Ovary (tissue), 9 donors: ENCODE data around the gene CD68. TPM values are rescaled to one million over a fixed set of nuclear protein-coding genes. Genes with fewer than 3 reads are reported as not detected.

Source experiments
- DNase-seq, 5 donors: peaks; one replicate each; pipeline ENCODE4 v3.0.0-alpha.2; 2019 to 2020
- H3K27ac ChIP-seq, 2 donors: fragments of 200-600 bp; one replicate each; pipeline versions ENCODE4 v1.5.1 to v1.8.0; 2019 to 2022
- H3K27me3 ChIP-seq: fragments of 200-600 bp; one replicate; pipeline ENCODE4 v1.8.0; 2022
- H3K36me3 ChIP-seq: fragments of 200-600 bp; sonication (generic); one replicate; pipeline ENCODE4 v1.5.1; 2019
- H3K4me1 ChIP-seq: one replicate; pipeline ENCODE4 v1.8.1; 2013; ENCODE audit warnings: mild to moderate bottlenecking, moderate library complexity; ENCODE audit not compliant: insufficient read depth
- H3K4me3 ChIP-seq: fragments of 200-600 bp; sonication (generic); one replicate; pipeline ENCODE4 v1.5.1; 2017
- H3K9me3 ChIP-seq, 2 donors: fragments of 200-600 bp in 1 of 2; sonication (generic) in 1 of 2; one replicate each; pipeline versions ENCODE4 v1.5.1 to v1.8.1; 2013 to 2019; ENCODE audit warnings: mild to moderate bottlenecking in 1 of 2, moderate library complexity in 1 of 2
- CTCF ChIP-seq, 3 donors: fragments of 450-650 bp in 2 of 3; fragments of 200-600 bp in 1 of 3; IDR thresholded peaks; one replicate each; pipeline versions ENCODE4 v1.5.1 to v1.8.0; 2016 to 2022; ENCODE audit warnings: antibody characterized with exemption in 3 of 3, mild to moderate bottlenecking in 1 of 3
- EP300 ChIP-seq: sonication (generic); formaldehyde crosslinking; IDR thresholded peaks from one replicate; pipeline ENCODE4 v1.6.1; 2017; ENCODE audit warnings: antibody characterized with exemption
- POLR2A ChIP-seq: fragments of 450-650 bp; IDR thresholded peaks from one replicate; pipeline ENCODE4 v1.6.1; 2017; ENCODE audit warnings: antibody characterized with exemption, mild to moderate bottlenecking, moderate library complexity
- WGBS, 3 donors: extraction: QIAGEN DNeasy Blood & Tissue Kit in 1 of 3; methylation state at CpG; one replicate each; pipeline versions ENCODE4 v1.1.5 to v1.1.7; 2013 to 2017; 5-methylcytosine and 5-hydroxymethylcytosine counted together
- intact Hi-C, 4 donors: fragments of 100-400 bp; cut with DNase I; formaldehyde crosslinking; loops; one replicate each; pipeline versions ENCODE4 v1.11.0 to v1.15.1; 2022 to 2023
- polyA plus RNA-seq, 2 donors: library from polyadenylated mRNA; stranded (reverse); fragments of 200-250 nt in 1 of 2; fragments of 350-450 nt in 1 of 2; fragmentation: Illumina TruSeq in 1 of 2; extraction: RNeasy Lipid Tissue Mini Kit (QIAGEN cat#74804) in 1 of 2; gene quantifications; one replicate each; pipeline ENCODE4 v1.2.3, GENCODE V29; 2013 to 2014
- total RNA-seq, 7 donors: library from RNA; depleted of rRNA in 2 of 7; stranded (reverse); fragments of >200 nt in 2 of 7; fragmentation: NEBNext Ultra II Directional in 3 of 7; extraction: Animal tissue kit (Norgen Biotek cat#: 25700) in 3 of 7; gene quantifications; one replicate each; pipeline versions ENCODE4 v1.1.0 to v1.2.4, GENCODE V29; 2016 to 2023
- donor health status: DM: no; HTN: no; CAD: no; lungs with moderate emphysema.
- donor health status: DM: no; HTN: no; CAD: no.
- donor health status: Bipolar disorder and iron deficiency.
- donor health status: DM: yes; HTN: yes; CAD: no.
- donor health status: DM: no; HTN: no; CAD: no.
- donor health status: DM: yes; HTN: yes; CAD: no.

The CD68 gene
- total and polyA plus RNA-seq, 9 donors, result 5.2 to 132 (median 15.4) TPM

GRCh38 chr17:7561028-7561575 is 18.3 kb upstream of the CD68 start:
- peak overlapping the region; percentile 67 to 99 for H3K27ac ChIP-seq
- intact Hi-C loops, result loop anchor here in 3 of 4 donors (2.0 to 10.0 kb wide), 5 partner anchors 46 to 209 kb away; partner anchors contain the start of genes KCTD11 (in 2 of the 3) and TMEM95 (in 1 of the 3)
- TF ChIP-seq EP300, result no peak
- peak; percentile 79 to 94 (median 89) for TF ChIP-seq CTCF (IDR thresholded peaks at IDR 0.05)
- TF ChIP-seq POLR2A, result no peak
- H3K4me3 ChIP-seq, result peak overlapping the region; percentile 89
- H3K27me3 ChIP-seq, result no peaks in the 10 kb centered on the region
- peaks cover 27% of the 10 kb centered on the region for H3K4me1 ChIP-seq
- H3K36me3 ChIP-seq, result no peaks in the 10 kb centered on the region
- no peaks in the 10 kb centered on the region for H3K9me3 ChIP-seq
- 0% methylated on average over 32 of the region's 32 CpGs for WGBS, 3 donors
- peak; percentile 88 to 95 (median 94) for DNase-seq

- peak in 1 of 3 donors; percentile 33 for TF ChIP-seq CTCF (IDR thresholded peaks at IDR 0.05)
- TF ChIP-seq POLR2A, result peak; percentile 62
- no peak for TF ChIP-seq EP300
- H3K4me3 ChIP-seq, result peak within 1 kb of the TSS; percentile 89
- H3K9me3 ChIP-seq, result no peaks in the 10 kb centered on the region
- no peaks in the 10 kb centered on the region for H3K27me3 ChIP-seq
- H3K4me1 ChIP-seq, result peaks cover 27% of the 10 kb centered on the region
- peak within 1 kb of the TSS; percentile 67 to 99 for H3K27ac ChIP-seq
- no peaks in the 10 kb centered on the region for H3K36me3 ChIP-seq
- 0 to 1% (median 1%) methylated on average over 72 to 82 of the region's 82 CpGs for WGBS, 3 donors
- intact Hi-C loops, result loop anchor here in 3 of 4 donors (2.0 to 10.0 kb wide), 5 partner anchors 47 to 209 kb away; partner anchors contain the start of genes KCTD11 (in 2 of the 3) and TMEM95 (in 1 of the 3)
- DNase-seq, result peak; percentile 89 to 94 (median 92)
These were observed 17.7 kb upstream of the CD68 start, which contains the start of gene SENP3 for GRCh38 chr17:7561589-7562207. TSS of gene SENP3 (plus strand) at chr17:7561919. CDS start at chr17:7563077, 1,158 bp downstream.

GRCh38 chr17:7562208-7562605 is 17.2 kb upstream of the CD68 start:
- Histone ChIP-seq H3K27ac (peak overlapping the region; percentile 67 to 99), H3K27me3 (no peaks in the 10 kb centered on the region), H3K36me3 (no peaks in the 10 kb centered on the region), H3K9me3 (no peaks in the 10 kb centered on the region), H3K4me1 (peaks cover 25% of the 10 kb centered on the region), H3K4me3 (peak overlapping the region; percentile 89)
- intact Hi-C loops, result loop anchor here in 3 of 4 donors (5.0 to 10.0 kb wide), 3 partner anchors 50 to 210 kb away; partner anchors contain the start of genes KCTD11 (in 2 of the 3) and TMEM95 (in 1 of the 3)
- TF ChIP-seq CTCF (IDR thresholded peaks at IDR 0.05) (no peak), EP300 (no peak), POLR2A (no peak)
- DNase-seq, result no peak
- WGBS, 3 donors, result 0 to 1% (median 1%) methylated on average over 21 to 28 of the region's 28 CpGs

GRCh38 chr17:7563115-7563869 is 16.1 kb upstream of the CD68 start:
- Histone ChIP-seq H3K4me3 (no peak overlapping the region), H3K4me1 (peaks cover 21% of the 10 kb centered on the region), H3K9me3 (no peaks in the 10 kb centered on the region), H3K27ac (no peak overlapping the region), H3K36me3 (no peaks in the 10 kb centered on the region), H3K27me3 (no peaks in the 10 kb centered on the region)
- DNase-seq, result no peak
- 80 to 83% (median 81%) methylated on average over 30 of the region's 30 CpGs for WGBS, 3 donors
- no peak for TF ChIP-seq POLR2A
- TF ChIP-seq EP300, result no peak
- no peak for TF ChIP-seq CTCF (IDR thresholded peaks at IDR 0.05)
- intact Hi-C loops, result loop anchor here in 3 of 4 donors (5.0 to 10.0 kb wide), 3 partner anchors 51 to 211 kb away; partner anchors contain the start of genes KCTD11 (in 2 of the 3) and TMEM95 (in 1 of the 3)
